GM12878 (cell line): ENCODE results near the gene KTN1. TPM values are rescaled to one million over a fixed set of nuclear protein-coding genes. Genes with fewer than 3 reads are reported as not detected.

Experiments
- ATAC-seq: fragments of 200-7000 bp; cut with Tn5 transposase; 3 replicates; pipeline ENCODE4 v1.9.1; 2020; ENCODE audit warnings: mild to moderate bottlenecking, moderate library complexity
- BruUV-seq: library from RNA; stranded (reverse); fragments of 400-500 nt; replicated peaks from 2 replicates; lab custom pipeline; 2021; lab: Mats Ljungman, UMichigan
- CTCF ChIA-PET: fragments of 300-600 bp; sonication (Branson Sonifier 250); formaldehyde crosslinking; extraction: SDS; loops from one replicate; lab custom pipeline; 2021; ENCODE audit warnings: inconsistent platforms; lab: Yijun Ruan, JAX
- POLR2A ChIA-PET: fragments of 350-600 bp; formaldehyde crosslinking; extraction: SDS; loops from one replicate; lab custom pipeline; 2021; ENCODE audit warnings: inconsistent platforms; lab: Charles Lee
- RAD21 ChIA-PET: fragments of 300-600 bp; sonication (Branson Sonifier 250); formaldehyde crosslinking; loops from one replicate; lab custom pipeline; 2023; ENCODE audit warnings: antibody characterized with exemption; ENCODE audit not compliant: unreplicated experiment; lab: Charles Lee
- SMC1A ChIA-PET: fragments of 300-600 bp; sonication (Branson Sonifier 250); formaldehyde crosslinking; loops from one replicate; lab custom pipeline; 2023; ENCODE audit not compliant: unreplicated experiment, uncharacterized antibody; lab: Charles Lee
- DNase-seq: peaks from one replicate; pipeline ENCODE4 v3.0.0-alpha.2; 2011; ENCODE audit warnings: low read depth, low spot score
- FAIRE-seq: peaks from 3 replicates; lab custom pipeline; 2011; peaks lifted over from hg19 to GRCh38; lab: Jason Lieb, UNC
- H2AFZ ChIP-seq: 2 replicates; pipeline ENCODE4 v1.6.0; 2011; ENCODE audit warnings: low read depth, low read length, control low read depth; ENCODE audit not compliant: control insufficient read depth
- H3K27ac ChIP-seq: 2 replicates; pipeline ENCODE4 v1.5.1; 2011; ENCODE audit warnings: control low read depth; ENCODE audit not compliant: control insufficient read depth, insufficient read depth
- H3K27me3 ChIP-seq, 2 experiments: replicated peaks in 1 of 2; 2 replicates each; pipeline versions ENCODE4 v1.6.0 to v1.6.1; 2011; ENCODE audit warnings: low read length in 1 of 2; ENCODE audit not compliant: control insufficient read depth in 2 of 2, insufficient read depth in 2 of 2
- H3K36me3 ChIP-seq, 2 experiments: 2 replicates each; pipeline ENCODE4 v1.5.1; 2011; ENCODE audit warnings: low read length in 1 of 2; ENCODE audit not compliant: control insufficient read depth in 2 of 2, insufficient read depth in 2 of 2
- H3K4me1 ChIP-seq: 2 replicates; pipeline ENCODE4 v1.6.1; 2011; ENCODE audit warnings: mild to moderate bottlenecking, low read length, moderate library complexity, mixed read lengths; ENCODE audit not compliant: control insufficient read depth, insufficient read depth
- H3K4me2 ChIP-seq: 2 replicates; pipeline ENCODE4 v1.6.0; 2011; ENCODE audit warnings: control low read depth; ENCODE audit not compliant: control insufficient read depth, insufficient read depth
- H3K4me3 ChIP-seq: fragments of 200-600 bp; sonication (generic); 2 replicates; pipeline ENCODE4 v1.5.1; 2016
- H3K79me2 ChIP-seq: 2 replicates; pipeline ENCODE4 v1.6.0; 2011; ENCODE audit warnings: low read length; ENCODE audit not compliant: control insufficient read depth, insufficient read depth
- H3K9ac ChIP-seq: 2 replicates; pipeline ENCODE4 v1.8.0; 2011; ENCODE audit warnings: low read length, control low read depth, mixed read lengths; ENCODE audit not compliant: control insufficient read depth, insufficient read depth
- H3K9me3 ChIP-seq: replicated peaks from 3 replicates; pipeline ENCODE4 v1.5.1; 2011; ENCODE audit warnings: mild to moderate bottlenecking, low read length; ENCODE audit not compliant: control insufficient read depth, insufficient read depth
- H4K20me1 ChIP-seq: 2 replicates; pipeline ENCODE4 v1.6.0; 2011; ENCODE audit not compliant: control insufficient read depth, insufficient read depth
- RB1 ChIP-seq: fragments of 450-650 bp; formaldehyde crosslinking; IDR thresholded peaks from 2 replicates; pipeline ENCODE4 v1.6.1; 2017; ENCODE audit warnings: mild to moderate bottlenecking, borderline replicate concordance
- SUPT20H ChIP-seq: IDR thresholded peaks from 2 replicates; pipeline ENCODE4 v1.6.1; 2011; ENCODE audit warnings: low read depth, mild to moderate bottlenecking, low read length, moderate library complexity, borderline replicate concordance; ENCODE audit not compliant: control insufficient read depth
- WGBS: methylation state at CpG from one replicate; pipeline ENCODE4 v1.1.6; 2016; ENCODE audit warnings: low lambda C conversion rate; ENCODE audit not compliant: insufficient replicate concordance, insufficient coverage; ENCODE audit errors: missing lambda C conversion rate; 5-methylcytosine and 5-hydroxymethylcytosine counted together
- in situ Hi-C: fragments of 300-500 bp; cut with MboI; formaldehyde crosslinking; loops from 9 replicates; pipeline ENCODE4 v1.14.3; 2018; ENCODE audit warnings: mixed read lengths
- intact Hi-C: fragments of 100-400 bp; cut with micrococcal nuclease; formaldehyde crosslinking; loops from one replicate; pipeline ENCODE4 v1.14.2; 2022; ENCODE audit not compliant: unreplicated experiment
- polyA plus RNA-seq, 11 experiments: library from polyadenylated mRNA; depleted of rRNA in 4 of 11; unstranded in 6 of 11; stranded (reverse) in 5 of 11; fragments of >200 nt; fragmentation: Nextera tagmentation in 4 of 11; fragmentation: Illumina TruSeq in 1 of 11; extraction: Ambion mirVana in 4 of 11; extraction: Trizol in 1 of 11; gene quantifications; 1 replicate in 1 of 11; 2 replicates in 10 of 11; pipeline versions ENCODE4 v1.2.1 to v1.2.3, GENCODE V29; 2011 to 2016; ENCODE audit warnings: inconsistent platforms in 2 of 11, missing spikeins in 2 of 11, low read depth in 1 of 11
- total RNA-seq, 4 experiments: library from RNA; depleted of rRNA in 3 of 4; stranded (reverse); fragments of >200 nt in 3 of 4; fragmentation: Illumina TruSeq in 1 of 4; extraction: Trizol in 1 of 4; gene quantifications; 2 replicates each; pipeline versions ENCODE4 v1.2.1 to v1.2.3, GENCODE V29; 2013 to 2021
- TF ChIP-seq, protein P1 (sequence below): fragments of 450-650 bp; IDR thresholded peaks from 2 replicates; pipeline ENCODE4 v1.6.1; 2016; ENCODE audit warnings: mild to moderate bottlenecking, moderate library complexity, borderline replicate concordance
- TF ChIP-seq, protein P2 (sequence below): fragments of 450-650 bp; conservative IDR thresholded peaks from 2 replicates; pipeline ENCODE4 v1.6.1; 2017; ENCODE audit warnings: mild to moderate bottlenecking, moderate library complexity

Gene KTN1
- total and polyA plus RNA-seq, 10 of the 15 experiments (the other 5 are each of a cell fraction or from before 2014, with no cell fraction given), result 50.6 to 154 (median 84.2) TPM

DNA sequence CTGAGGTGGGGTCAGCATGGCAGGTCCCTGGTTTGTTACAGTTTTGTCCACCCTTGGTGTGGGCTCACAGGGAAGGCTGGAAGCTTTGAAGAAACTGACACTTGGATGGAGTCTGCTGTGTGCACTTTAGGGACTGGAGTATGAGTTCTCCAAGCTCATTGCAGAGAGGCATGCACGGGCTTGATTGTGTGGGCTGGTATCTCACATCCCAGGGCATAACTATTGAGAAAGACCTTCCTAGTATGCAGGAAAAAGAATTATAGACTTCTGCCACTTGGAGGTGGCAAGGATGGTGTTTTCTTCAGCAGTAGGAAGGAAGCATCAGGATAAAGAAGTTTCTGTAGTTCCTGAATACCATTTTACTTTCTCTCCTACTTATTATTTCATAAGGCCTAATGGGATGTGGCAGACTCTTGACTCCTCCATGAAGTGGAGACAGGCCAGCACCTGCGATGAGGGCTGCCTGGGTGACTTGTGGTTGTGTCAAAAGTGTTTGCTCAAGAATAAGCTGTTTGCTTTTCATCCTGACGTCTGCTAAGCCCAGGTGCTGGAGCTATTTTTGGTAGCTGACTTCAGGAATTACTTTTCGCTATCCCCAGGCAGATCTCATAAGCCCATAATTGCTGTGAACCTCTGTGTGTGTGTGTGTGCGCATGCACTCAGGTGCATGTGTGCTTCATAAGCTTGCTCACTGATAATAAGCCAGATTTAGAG lies 125.8 kb downstream of the KTN1 start (continued):
- TF ChIP-seq, protein P1, sequence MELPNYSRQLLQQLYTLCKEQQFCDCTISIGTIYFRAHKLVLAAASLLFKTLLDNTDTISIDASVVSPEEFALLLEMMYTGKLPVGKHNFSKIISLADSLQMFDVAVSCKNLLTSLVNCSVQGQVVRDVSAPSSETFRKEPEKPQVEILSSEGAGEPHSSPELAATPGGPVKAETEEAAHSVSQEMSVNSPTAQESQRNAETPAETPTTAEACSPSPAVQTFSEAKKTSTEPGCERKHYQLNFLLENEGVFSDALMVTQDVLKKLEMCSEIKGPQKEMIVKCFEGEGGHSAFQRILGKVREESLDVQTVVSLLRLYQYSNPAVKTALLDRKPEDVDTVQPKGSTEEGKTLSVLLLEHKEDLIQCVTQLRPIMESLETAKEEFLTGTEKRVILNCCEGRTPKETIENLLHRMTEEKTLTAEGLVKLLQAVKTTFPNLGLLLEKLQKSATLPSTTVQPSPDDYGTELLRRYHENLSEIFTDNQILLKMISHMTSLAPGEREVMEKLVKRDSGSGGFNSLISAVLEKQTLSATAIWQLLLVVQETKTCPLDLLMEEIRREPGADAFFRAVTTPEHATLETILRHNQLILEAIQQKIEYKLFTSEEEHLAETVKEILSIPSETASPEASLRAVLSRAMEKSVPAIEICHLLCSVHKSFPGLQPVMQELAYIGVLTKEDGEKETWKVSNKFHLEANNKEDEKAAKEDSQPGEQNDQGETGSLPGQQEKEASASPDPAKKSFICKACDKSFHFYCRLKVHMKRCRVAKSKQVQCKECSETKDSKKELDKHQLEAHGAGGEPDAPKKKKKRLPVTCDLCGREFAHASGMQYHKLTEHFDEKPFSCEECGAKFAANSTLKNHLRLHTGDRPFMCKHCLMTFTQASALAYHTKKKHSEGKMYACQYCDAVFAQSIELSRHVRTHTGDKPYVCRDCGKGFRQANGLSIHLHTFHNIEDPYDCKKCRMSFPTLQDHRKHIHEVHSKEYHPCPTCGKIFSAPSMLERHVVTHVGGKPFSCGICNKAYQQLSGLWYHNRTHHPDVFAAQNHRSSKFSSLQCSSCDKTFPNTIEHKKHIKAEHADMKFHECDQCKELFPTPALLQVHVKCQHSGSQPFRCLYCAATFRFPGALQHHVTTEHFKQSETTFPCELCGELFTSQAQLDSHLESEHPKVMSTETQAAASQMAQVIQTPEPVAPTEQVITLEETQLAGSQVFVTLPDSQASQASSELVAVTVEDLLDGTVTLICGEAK, result no peak
- TF ChIP-seq RB1 (no peak), SUPT20H (no peak)

DNA sequence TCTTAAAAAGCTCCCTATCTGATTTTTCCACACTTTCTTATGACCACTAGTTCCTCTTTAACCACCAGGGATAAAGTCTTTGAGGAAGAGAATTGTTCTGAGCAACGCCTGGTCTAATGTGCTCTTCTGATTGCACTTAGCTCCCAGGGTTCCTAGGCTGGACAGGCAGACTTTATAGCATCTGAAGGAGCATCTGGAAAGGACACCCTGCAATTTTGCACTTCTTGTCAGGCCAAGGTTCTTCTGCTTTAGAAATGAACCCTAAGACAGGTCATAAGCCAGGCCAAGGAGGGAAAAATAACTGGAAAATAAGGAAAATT lies 126.3 kb downstream of the KTN1 start:
- H3K79me2 ChIP-seq, result no peaks in the 10 kb centered on the region
- TF ChIP-seq, protein P2, sequence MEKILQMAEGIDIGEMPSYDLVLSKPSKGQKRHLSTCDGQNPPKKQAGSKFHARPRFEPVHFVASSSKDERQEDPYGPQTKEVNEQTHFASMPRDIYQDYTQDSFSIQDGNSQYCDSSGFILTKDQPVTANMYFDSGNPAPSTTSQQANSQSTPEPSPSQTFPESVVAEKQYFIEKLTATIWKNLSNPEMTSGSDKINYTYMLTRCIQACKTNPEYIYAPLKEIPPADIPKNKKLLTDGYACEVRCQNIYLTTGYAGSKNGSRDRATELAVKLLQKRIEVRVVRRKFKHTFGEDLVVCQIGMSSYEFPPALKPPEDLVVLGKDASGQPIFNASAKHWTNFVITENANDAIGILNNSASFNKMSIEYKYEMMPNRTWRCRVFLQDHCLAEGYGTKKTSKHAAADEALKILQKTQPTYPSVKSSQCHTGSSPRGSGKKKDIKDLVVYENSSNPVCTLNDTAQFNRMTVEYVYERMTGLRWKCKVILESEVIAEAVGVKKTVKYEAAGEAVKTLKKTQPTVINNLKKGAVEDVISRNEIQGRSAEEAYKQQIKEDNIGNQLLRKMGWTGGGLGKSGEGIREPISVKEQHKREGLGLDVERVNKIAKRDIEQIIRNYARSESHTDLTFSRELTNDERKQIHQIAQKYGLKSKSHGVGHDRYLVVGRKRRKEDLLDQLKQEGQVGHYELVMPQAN, result no peak
- TF ChIP-seq, all 136 proteins: peak for 0
- Histone ChIP-seq H3K9me3 (no peaks in the 10 kb centered on the region), H3K27ac (no peak overlapping the region), H4K20me1 (no peaks in the 10 kb centered on the region), H3K4me3 (no peak overlapping the region), H3K9ac (no peak overlapping the region), H3K4me1 (no peaks in the 10 kb centered on the region; the same call in 1 of the 2 replicates), H3K27me3 (no peaks in the 10 kb centered on the region), H3K4me2 (no peak overlapping the region), H3K36me3 (no peaks in the 10 kb centered on the region), H2AFZ (no peak overlapping the region)
- no peak for FAIRE-seq
- ChIA-PET SMC1A (interaction anchor here (2.1 kb wide), 1 partner anchor 716 kb away, joined by 6 read pairs; no protein-coding TSS in a partner anchor), CTCF (interaction anchor here (1.0 to 1.4 kb wide), 2 partner anchors 268 to 634 kb away, joined by 5 to 9 read pairs; no protein-coding TSS in a partner anchor), POLR2A (interaction anchor here (0.7 kb wide), 2 partner anchors 436 to 779 kb away, joined by 3 read pairs; no protein-coding TSS in a partner anchor), RAD21 (interaction anchor here (1.3 to 1.7 kb wide), 2 partner anchors 634 to 768 kb away, joined by 3 to 4 read pairs; no protein-coding TSS in a partner anchor)
- intact Hi-C loops (loop anchor here (5.0 kb wide), 1 partner anchor 766 kb away; no protein-coding TSS in a partner anchor), in situ Hi-C loops (no loop called here)
- ATAC-seq, result no peak
- 23% methylated on average over 1 of the region's 1 CpG for WGBS
- no peak for DNase-seq
- BruUV-seq, result no TSS peak
